ENCODE measurements around the gene ADK. TPM values are rescaled to one million over a fixed set of nuclear protein-coding genes. Genes with fewer than 3 reads are reported as not detected.
"Not testable (repeated sequence)": the region's sequence is repeated elsewhere in the genome, so short reads cannot be mapped to it uniquely, and the experiment has no call there.

The ADK gene
- total RNA-seq, 1 donor from 2014 or later: 40.2 TPM

GRCh38 chr10:74133923-74134820 lies 16.8 kb upstream of the ADK start:
- no peak for DNase-seq
- Histone ChIP-seq H3K36me3 (peaks cover 95% of the 10 kb centered on the region), H3K27ac (no peak overlapping the region), H3K4me1 (no peaks in the 10 kb centered on the region), H3K9me3 (no peaks in the 10 kb centered on the region), H3K27me3 (ENCODE audit: low read depth) (no peaks in the 10 kb centered on the region), H3K4me3 (no peak overlapping the region)
- no peak for TF ChIP-seq CTCF (IDR thresholded peaks at IDR 0.05)
- intact Hi-C loops (cut with DNase I): no loop called here
- no peak for ATAC-seq

- no peak for TF ChIP-seq CTCF (IDR thresholded peaks at IDR 0.05)
- no peaks in the 10 kb centered on the region for H3K27me3 ChIP-seq (ENCODE audit: low read depth)
These were observed 15.6 kb upstream of the ADK start for GRCh38 chr10:74135452-74135851.

GRCh38 chr10:74137992-74138391 lies 13.0 kb upstream of the ADK start:
- no peak for DNase-seq
- no peak overlapping the region for H3K4me3 ChIP-seq
- no peaks in the 10 kb centered on the region for H3K27me3 ChIP-seq (ENCODE audit: low read depth)
- TF ChIP-seq CTCF (IDR thresholded peaks at IDR 0.05): no peak
- H3K36me3 ChIP-seq: peaks cover 57% of the 10 kb centered on the region
- intact Hi-C loops (cut with DNase I): no loop called here
- no peak for ATAC-seq
- H3K27ac ChIP-seq: no peak overlapping the region
- H3K9me3 ChIP-seq: no peaks in the 10 kb centered on the region
- H3K4me1 ChIP-seq: no peaks in the 10 kb centered on the region

More at GRCh38 chr10:74135452-74135851, 15.6 kb upstream of the ADK start:
- Histone ChIP-seq H3K4me1 (no peaks in the 10 kb centered on the region), H3K36me3 (peaks cover 82% of the 10 kb centered on the region), H3K9me3 (no peaks in the 10 kb centered on the region), H3K27ac (no peak overlapping the region), H3K4me3 (no peak overlapping the region)
- intact Hi-C loops (cut with DNase I): no loop called here
- no peak for ATAC-seq
- no peak for DNase-seq

GRCh38 chr10:74138596-74138995 lies 12.4 kb upstream of the ADK start:
- H3K27me3 ChIP-seq (ENCODE audit: low read depth); H3K4me3 ChIP-seq; H3K27ac ChIP-seq; H3K9me3 ChIP-seq; H3K4me1 ChIP-seq; DNase-seq; ATAC-seq; intact Hi-C loops (cut with DNase I): not testable (repeated sequence)
- peaks cover 50% of the 10 kb centered on the region for H3K36me3 ChIP-seq

- Histone ChIP-seq H3K36me3 (peaks cover 37% of the 10 kb centered on the region), H3K4me1 (peaks cover 3% of the 10 kb centered on the region), H3K4me3 (no peak overlapping the region), H3K27ac (no peak overlapping the region), H3K27me3 (ENCODE audit: low read depth) (no peaks in the 10 kb centered on the region), H3K9me3 (no peaks in the 10 kb centered on the region)
- DNase-seq (no peak), ATAC-seq (no peak)
- TF ChIP-seq CTCF (IDR thresholded peaks at IDR 0.05): no peak
- intact Hi-C loops (cut with DNase I): no loop called here
These were observed 11.0 kb upstream of the ADK start for GRCh38 chr10:74139981-74140380.

- Histone ChIP-seq H3K27me3 (ENCODE audit: low read depth) (no peaks in the 10 kb centered on the region), H3K36me3 (peaks cover 31% of the 10 kb centered on the region), H3K4me3 (no peak overlapping the region), H3K4me1 (peaks cover 8% of the 10 kb centered on the region), H3K27ac (no peak overlapping the region), H3K9me3 (no peaks in the 10 kb centered on the region)
- intact Hi-C loops (cut with DNase I): no loop called here
- ATAC-seq (no peak), DNase-seq (no peak)
- TF ChIP-seq CTCF (IDR thresholded peaks at IDR 0.05): no peak
These were observed 10.5 kb upstream of the ADK start for GRCh38 chr10:74140553-74140952.
